ENCODE data around the gene ZNF329.

Gene ZNF329

DNA sequence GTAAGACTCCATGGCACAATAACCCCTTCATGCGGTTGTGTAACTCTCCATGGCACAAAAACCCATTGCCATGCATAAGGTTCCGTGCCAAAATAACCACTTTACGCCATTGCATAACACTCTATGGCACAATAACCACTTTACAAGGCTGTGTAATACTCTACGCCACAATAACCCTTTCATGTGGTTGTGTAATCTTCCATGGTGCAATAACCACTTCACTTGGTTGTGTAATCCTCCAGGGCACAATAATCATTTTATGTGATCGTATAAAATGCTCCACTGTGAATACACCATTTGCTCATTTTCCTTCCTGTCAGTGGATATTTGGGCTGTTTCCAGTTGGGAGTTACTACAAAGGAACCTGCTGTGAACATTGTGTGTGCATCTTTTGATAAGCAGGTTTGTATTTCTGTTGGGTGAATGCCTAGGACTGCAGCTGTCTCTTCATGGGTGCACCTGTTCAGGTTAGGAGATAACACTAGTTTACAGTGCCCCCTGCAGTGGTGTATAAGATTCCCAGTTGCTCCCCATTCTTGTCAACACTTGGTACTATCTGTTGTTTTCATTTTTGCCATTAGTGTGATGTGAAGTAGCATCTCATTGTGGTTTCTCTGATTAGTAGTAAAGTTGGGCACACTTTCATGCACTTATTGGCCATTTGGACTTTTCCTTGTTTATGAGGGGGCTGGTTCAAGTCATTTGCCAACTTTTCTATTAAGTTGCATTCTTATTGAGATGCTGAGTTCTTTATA is 31.4 kb downstream of the ZNF329 start:
- no peak for DNase-seq (ENCODE audit: low spot score)

DNA sequence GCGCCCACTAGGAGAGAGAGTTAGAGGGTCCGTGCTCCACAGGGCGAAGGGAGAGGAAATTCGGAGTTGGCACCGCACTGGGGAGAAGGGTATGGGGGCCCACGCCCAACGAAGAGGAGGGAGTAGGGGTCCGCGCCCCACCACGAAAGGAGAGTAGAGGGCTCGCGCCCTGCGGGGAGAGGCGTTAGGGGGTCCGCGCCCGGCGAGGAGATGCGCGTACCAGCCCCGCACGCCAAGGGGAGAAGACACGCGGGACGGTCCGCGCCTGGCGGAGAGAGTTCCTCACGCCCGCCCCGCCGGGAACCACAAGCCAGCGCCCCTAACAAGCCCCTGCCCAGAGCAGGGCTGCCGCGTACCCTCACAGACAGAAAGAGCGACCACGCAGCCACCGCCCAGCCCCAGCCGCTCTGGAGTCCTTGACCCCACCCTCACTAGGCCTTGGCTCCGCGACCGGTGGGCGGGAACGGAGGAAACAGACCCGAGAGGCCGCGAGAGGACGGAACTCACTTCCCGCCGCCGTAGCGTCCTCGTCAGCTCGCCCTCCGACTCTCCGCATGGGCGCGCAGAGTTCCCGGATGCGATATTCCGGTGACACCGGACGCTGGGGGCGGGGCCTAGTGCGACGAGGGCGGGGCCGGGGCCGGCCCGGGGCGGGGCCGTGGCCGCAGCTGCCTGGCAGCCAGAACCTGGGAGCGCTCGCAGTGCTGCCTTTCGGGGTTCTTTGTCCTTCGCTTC is 32.6 kb downstream of the ZNF329 start:
- DNase-seq (ENCODE audit: low spot score) = no peak

DNA sequence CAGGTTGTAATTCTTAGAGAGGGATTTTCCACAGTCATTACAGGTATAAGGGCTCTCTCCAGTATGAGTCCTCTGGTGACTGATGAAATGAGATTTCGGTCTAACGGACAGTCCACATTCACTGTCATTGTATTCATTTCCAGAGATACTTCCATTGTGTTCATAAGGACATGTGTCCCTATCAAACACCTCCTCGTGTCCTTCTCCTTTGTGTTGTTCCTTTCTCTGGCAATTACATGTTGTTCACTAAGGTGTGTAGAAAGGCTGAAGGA is 42.1 kb downstream of the ZNF329 start:
- no peak for DNase-seq (ENCODE audit: low spot score)

DNA sequence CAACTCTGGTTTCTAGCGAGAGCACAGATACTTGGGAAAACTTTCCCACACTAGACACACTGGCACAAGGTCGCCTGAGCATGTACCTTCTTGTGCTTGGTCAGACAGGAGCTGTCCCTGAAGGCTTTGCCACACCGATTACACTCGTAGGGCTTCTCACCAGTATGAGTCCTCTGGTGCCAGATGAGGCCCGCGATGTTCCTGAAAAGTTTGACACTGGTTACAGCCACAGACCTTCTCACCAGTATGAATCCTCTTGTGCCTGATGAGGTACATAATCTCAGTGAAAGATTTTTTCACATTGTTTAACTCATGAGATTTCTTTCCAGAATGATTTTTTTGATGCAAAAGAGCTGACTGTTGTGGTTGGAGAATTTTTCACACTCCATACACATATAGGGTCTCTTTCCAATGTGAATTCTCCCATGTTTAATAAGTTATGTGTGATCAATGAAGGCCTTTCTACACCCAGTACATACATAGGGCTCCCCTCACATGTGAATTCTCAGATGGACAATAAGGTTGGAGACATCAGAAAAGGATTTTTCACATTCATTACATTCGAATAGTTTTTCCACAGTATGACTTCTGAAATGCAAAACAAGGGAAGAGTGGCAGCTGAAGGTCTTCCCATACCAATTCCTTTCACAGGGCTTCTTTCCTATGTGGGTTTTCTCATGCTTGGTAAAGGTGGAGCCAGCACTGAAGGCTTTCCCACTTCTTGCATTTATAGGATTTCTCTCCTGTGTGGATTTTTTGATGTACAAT is 42.6 kb downstream of the ZNF329 start:
- DNase-seq (ENCODE audit: low spot score) = no peak

DNA sequence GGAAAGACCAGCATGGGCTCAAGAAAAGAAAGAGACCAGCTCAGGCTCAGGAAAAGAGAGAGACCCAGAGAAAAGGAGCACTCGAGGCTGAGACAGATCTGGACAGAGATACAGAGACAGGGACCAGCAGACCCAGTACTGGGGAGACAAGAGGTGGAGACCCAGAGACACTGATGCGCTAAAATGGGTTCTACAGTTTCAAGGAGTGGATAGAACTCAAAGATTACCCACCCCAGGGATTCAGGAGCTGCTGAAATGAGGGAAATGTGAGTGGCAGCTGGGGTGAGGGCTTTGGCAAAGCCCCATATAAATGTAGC is 51.9 kb downstream of the ZNF329 start:
- DNase-seq (ENCODE audit: low spot score) = no peak

DNA sequence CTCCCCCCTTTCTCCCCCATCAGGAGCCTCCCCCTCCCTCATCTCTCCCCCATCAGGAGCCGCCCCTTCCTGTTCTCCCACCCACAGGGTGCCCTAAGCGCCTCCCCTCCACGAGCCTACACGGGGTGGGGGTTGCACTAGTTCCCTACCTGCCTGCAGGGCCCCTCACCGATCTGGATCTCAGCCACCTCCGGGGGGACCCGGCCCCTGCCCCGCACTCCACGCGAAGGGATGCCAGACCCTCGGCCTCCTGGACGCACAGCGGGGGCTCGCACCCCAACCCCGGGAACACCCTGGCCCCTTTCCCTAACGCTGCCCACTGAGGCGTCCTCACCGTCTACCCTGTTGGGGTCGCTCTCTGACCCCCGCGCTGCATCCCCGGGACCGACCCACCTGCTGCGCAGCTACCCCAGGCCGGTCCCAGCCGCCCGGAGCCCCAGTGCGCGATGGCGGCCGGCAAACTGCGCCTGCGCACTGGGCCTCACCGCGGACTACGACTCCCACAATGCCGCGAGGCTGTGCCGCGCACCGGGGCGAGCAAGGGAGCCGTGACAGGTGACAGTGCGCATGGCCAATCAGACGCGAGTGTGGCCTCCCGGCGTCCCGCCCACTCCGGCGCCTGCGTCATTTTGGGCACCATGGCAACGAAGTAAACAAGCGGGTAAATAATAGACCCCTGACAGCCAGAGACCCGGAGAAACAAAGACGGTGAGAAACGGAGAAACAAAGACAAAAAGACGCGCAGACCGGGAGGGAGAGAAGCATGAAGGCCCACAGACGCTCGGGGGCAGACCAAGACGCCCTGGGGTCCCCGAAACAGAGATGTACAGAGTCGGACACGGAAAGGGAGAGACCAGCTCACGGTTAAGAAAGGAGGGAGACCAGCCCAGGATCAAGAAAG is 52.6 kb downstream of the ZNF329 start, which contains the start of gene ZSCAN18:
ZSCAN18 (minus strand) TSS at position 451 of the 901 bp plus-strand sequence. CDS start 7,964 bp downstream, outside the sequence.
- DNase-seq (ENCODE audit: low spot score) = peak; percentile 100

DNA sequence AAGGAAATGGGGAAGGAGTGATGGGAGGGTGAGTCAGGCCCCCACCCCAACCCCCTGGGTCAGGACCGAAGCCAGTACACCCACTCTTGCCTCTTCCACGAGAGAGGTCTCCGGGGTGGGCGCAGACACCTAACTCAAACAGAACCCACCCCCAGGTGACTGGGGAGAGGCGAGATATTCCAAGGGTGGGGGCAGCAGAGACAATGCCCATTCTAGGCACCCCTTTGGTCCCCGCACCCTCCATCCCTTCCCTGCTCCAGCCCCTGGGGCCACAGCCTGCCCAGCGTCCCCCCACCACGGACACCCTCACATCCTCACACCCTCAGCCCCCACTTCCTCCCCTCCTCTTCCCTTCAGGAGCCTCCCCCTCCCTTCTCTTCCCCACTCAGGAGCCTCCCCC is 53.2 kb downstream of the ZNF329 start:
- DNase-seq (ENCODE audit: low spot score) = no peak

DNA sequence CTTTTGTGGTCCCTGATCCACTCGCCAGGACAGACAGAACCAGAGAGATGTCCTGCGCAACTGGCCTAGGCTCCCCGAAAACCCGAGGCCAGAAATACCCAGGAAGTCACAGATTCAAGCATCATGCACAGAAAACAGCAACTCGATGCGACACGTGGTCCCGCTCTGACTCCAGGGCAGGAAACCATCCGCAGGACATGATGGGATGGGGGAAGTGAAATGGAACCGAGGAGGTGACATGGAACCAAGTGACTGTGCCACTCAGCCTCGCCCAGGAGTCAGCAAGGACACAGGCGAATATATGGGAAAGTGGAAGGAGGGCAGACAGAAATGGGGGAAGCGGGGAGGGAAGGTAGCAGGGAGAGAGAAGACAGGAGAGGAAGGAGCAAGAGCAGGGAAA is 53.7 kb downstream of the ZNF329 start:
- DNase-seq (ENCODE audit: low spot score) = no peak

DNA sequence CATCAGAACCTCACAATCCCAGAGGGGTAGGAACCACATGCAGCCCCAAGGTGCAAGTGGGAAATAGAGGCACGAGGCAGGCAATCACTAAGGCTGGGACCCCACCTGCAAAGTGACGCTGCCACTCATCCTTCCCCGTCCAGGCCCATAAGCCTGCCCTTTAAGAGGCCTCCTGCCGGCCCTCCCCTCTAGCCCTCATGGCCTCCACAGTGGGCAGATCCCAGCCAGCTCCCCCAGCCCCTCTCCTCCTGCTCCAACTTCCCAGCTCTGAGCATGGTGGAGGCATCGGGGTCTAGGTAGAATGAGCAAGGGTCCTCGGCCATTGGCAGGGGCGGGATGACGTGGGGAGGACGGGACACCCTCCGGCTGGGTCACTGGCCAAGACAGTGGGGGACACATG is 55.3 kb downstream of the ZNF329 start:
- no peak for DNase-seq (ENCODE audit: low spot score)

DNA sequence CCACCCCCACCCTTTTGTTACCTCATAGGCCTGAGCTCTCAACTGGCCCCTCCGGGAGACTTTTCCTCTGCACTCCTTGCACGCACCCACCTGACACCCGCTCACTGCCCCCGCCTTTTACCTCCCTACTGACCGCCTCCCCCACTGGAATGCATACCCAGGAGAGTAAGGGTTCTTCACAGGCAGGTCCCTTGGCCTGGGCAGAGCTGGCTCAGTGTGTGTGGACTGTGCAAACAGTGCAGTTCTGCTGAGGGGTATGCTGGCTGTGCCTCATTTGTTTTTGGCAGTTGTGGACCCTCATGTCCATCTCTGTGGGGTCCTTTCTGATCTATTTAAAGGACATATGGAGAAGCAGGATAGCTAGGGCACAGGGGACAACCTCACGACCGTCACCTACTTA is 57.5 kb downstream of the ZNF329 start:
- DNase-seq (ENCODE audit: low spot score) = no peak

DNA sequence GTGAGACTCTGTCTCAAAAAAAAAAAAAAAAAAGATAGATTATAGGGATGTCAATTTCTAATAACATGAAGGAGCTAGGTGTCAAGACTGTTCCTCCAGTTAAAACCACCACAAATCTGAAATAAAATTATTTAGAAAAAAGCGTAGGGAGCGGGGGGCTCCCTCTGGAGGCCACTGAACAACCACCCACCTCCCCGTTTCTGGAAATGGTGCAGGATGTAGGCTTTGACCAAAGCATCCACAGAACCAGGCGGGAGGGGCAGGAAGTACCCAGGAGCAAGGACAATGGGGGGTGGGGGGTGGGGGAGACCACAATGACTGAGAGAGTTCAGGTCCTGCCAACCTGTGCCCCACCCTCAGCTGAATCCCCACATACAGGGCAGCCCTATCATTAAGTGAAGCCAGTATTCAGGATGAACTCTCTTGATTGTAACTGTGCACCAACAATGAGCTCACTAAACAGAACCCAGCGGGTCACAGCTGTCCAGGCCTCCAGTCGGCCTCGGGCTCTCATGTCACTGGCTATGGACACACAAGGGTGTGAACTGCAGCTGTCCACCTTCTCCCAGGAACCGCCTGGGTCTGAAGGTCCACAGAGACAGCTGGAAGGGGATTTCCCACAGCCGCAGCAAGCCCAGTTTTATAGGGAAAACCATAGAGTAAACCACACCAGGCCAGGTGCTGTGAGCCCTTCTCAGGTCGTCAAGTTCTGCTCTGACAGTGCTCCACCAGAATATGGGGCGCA is 59.2 kb downstream of the ZNF329 start:
- no peak for DNase-seq (ENCODE audit: low spot score)

DNA sequence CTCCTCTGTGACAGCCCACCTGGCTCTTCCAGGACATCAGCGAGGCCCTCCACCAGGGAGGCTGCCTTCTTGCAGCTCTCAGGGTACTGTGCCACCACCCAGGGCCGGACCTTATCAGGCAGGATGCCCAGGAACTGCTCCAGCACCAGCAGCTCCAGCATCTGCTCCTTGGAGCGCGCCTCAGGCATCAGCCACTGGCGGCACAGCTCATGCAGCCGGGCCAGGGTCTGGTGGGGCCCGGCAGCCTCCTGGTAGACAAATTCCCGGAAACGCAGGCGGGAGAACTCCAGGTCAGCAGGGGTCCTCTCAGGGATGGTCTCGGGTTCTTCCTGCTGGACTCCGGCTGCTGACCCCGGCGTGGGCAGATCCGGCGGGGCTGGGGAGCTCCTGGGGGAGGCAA is 60.7 kb downstream of the ZNF329 start:
- DNase-seq (ENCODE audit: low spot score) = no peak

DNA sequence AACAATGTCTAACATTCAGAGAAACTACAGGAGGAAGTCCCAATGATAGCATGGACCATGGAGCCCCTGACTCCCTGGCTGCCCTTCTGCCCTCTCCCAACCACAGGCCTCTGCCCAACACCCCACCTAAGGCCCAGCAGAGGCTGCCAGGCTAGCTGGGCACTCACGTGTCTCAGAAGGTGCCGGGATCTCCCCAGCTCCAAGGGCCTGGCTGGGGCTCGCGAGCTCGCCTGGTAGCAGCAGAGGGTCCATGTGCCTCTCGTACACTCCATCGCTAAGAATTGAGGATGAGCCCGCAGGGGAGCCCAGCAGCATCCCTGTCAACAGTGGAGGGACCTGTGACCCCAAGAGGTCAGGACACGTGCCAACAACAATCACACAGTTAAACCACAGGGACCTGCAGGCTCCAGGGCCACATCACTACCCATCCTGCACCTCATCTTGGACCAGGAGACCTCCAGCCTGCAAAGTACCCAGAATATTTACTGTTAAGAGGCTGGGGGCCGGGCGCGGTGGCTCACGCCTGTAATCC is 62.0 kb downstream of the ZNF329 start:
- DNase-seq (ENCODE audit: low spot score) = no peak

DNA sequence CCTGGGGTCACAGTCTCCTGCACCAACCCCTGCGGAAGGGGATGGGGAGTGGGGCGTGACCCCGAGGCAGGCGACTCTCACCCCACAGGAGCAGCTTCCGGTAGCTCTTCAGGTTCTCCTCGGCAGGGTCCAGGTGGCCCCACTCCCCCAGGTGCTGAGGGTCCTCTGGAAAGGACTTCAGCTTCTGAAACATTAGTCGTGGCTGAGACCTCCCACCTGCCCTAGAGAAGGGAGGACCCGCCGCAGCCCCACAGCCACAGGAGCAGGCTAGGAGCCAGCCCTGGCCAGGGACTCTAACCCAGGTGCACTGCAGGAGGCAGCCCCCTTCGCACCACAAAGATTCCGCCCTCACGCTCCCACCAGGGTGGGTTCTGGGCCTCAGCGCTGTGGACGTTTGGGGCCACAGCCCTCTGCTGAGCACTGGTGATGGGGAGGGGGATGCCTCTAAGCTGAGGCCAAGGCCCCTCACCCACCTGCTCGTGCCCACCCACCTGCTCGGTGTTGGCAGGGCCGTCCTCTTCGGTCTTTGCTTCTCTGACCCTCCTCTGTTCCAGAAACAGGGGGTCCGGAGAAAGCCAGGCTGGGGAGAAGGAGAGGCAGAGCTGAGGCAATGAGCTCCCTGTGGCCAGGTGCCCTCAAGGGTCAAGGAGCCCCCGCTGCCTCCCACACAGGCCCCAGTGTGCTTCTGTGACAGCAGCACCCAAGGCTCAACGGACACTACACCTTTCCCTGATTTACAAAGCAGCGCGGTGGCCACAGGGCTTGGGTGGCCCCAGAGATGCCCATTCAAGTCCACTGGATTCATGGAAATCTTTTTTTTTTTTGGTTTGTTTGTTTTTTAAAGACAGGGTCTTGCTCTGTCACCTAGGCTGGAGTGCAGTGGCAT is 63.5 kb downstream of the ZNF329 start:
- DNase-seq (ENCODE audit: low spot score) = no peak

DNA sequence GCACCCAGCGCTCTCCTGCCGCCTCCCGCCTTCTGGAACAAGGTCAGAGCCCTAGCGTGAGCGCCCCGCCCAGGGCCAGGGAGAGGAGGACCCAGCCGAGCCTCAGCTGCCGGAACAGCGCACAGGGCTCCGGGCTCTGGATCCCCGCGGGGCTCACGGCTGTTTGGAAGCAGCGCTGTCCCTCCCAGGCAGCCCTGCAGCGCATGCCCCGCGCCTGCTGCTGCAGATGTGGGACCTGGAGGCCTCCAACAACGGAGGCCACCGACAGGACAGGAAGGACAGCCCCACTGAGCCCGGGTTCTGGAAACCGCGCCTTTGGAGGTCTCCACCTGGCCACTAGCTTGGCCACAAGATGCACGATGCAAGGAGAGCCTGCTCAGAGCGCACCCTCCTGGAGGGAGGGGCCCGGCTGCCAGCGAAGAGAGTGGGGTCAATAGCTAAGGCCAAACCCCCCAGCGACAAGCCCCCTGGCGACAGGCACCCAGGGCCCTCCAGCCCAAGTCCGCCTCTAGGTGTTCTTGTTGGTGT is 65.2 kb downstream of the ZNF329 start:
- DNase-seq (ENCODE audit: low spot score) = no peak

DNA sequence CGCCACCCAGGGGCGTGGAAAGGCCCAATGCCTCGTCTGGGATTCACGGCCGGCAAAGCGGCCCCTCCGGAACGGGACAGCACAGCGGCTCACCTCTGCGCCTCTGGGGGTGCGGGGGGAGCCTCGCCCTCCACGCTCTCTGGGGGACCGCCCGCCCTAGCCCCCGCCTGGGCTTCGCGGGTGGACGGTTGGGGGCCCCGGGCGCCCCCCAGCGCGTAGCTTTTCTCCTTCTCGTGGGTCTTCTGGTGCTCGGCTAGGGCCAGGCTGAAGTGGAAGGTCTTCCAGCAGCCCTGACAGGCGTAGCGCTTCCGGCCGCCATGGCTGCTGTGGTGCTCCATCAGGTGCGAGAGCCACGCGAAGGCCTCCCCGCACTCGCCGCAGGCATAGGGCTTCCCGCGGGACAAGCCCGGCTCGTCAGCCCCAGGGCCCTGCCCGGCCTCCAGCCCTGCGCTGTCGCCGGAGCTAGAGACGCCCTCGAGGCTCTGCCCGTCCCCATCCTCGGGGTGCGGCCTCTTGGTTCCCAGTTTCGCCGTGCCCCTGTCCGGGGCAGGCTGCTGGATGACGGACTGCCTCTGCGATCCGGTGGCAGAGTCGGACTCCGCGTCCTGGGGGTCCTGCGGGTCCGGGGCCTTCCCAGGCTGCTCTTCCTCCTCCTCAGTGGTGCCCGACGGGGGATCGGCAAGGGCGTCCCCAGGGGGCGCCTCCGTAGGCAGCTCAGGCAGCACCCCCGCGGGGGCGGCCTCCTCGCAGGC is 65.8 kb downstream of the ZNF329 start:
- no peak for DNase-seq (ENCODE audit: low spot score)

DNA sequence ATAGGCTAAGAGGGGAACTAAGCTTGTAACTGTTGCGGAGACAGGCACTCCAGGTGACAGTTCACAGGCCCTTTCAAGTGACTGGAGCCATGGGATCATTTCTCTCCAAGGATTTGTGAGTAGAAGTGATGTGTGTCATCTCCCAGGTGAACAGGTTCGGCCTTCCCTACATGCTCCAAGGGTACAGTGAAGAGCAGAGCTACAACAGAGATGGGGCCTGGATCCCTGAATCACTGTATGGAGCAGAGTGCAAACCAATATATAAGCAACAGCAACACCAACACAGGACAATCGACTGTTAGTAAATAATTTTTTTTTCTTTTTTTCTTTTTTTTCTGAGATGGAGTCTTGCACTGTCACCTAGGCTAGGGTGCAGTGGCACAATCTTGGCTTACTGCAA is 67.6 kb downstream of the ZNF329 start:
- no peak for DNase-seq (ENCODE audit: low spot score)

DNA sequence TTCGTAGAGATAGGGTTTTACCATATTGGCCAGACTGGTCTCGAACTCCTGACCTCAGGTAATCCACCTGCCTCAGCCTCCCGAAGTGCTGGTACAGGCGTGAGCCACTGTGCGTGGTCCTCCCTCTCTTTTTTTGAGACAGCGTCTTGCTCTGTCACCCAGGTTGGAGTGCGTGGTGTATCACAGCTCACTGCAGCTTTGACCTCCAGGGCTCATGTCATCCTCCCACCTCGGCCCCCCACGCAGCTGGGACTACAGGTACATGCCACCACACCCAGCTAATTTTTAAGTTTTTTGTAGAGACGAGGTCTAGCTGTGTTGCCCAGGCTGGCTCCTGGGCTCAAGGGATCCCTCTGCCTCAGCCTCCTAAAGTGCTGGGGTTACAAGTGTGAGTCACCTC is 70.8 kb downstream of the ZNF329 start:
- DNase-seq (ENCODE audit: low spot score) = no peak

Data from AG08395 (cell line).